DND-41 (cell line): Measurements from ENCODE around the gene NAB2.

ENCODE experiments used
- ATAC-seq: fragments of 200-7000 bp; cut with Tn5 transposase; 3 replicates; pipeline ENCODE4 v1.9.1; 2021; ENCODE audit warnings: low read depth; ENCODE audit not compliant: insufficient read depth
- DNase-seq: peaks from one replicate; pipeline ENCODE4 v3.0.0-alpha.2; 2020
- H2AFZ ChIP-seq: 2 replicates; pipeline ENCODE4 v1.6.0; 2012; ENCODE audit warnings: low read depth, low read length
- H3K27ac ChIP-seq: 2 replicates; pipeline ENCODE4 v1.5.1; 2012; ENCODE audit warnings: low read length, inconsistent platforms
- H3K27me3 ChIP-seq: fragments of 200-600 bp; sonication (generic); 2 replicates; pipeline ENCODE4 v1.6.0; 2012; ENCODE audit warnings: low read length, mild to moderate bottlenecking, inconsistent platforms; ENCODE audit not compliant: insufficient read depth, poor library complexity
- H3K36me3 ChIP-seq: 2 replicates; pipeline ENCODE4 v1.5.1; 2012; ENCODE audit warnings: low read length, inconsistent platforms; ENCODE audit not compliant: insufficient read depth
- H3K4me1 ChIP-seq: 2 replicates; pipeline ENCODE4 v1.5.1; 2012; ENCODE audit warnings: mild to moderate bottlenecking, low read length; ENCODE audit not compliant: insufficient read depth
- H3K4me2 ChIP-seq: 2 replicates; pipeline ENCODE4 v1.6.0; 2012; ENCODE audit warnings: mild to moderate bottlenecking, moderate library complexity, low read length, inconsistent platforms; ENCODE audit not compliant: insufficient read depth
- H3K4me3 ChIP-seq, 2 experiments: fragments of 200-600 bp in 1 of 2; shearing (Covaris generic) in 1 of 2; 2 replicates each; pipeline ENCODE4 v1.5.1; 2012 to 2016; ENCODE audit warnings: inconsistent platforms in 2 of 2, low read length in 2 of 2, mild to moderate bottlenecking in 2 of 2, low read depth in 1 of 2, moderate library complexity in 1 of 2
- H3K79me2 ChIP-seq: 2 replicates; pipeline ENCODE4 v1.6.0; 2012; ENCODE audit warnings: low read length, inconsistent platforms; ENCODE audit not compliant: insufficient read depth
- H3K9ac ChIP-seq: 2 replicates; pipeline ENCODE4 v1.6.0; 2012; ENCODE audit warnings: low read depth, mild to moderate bottlenecking, inconsistent platforms, low read length, moderate library complexity
- H3K9me3 ChIP-seq: 2 replicates; pipeline ENCODE4 v1.5.1; 2012; ENCODE audit warnings: low read length, moderate library complexity, mild to moderate bottlenecking, inconsistent platforms; ENCODE audit not compliant: insufficient read depth, severe bottlenecking
- H4K20me1 ChIP-seq: 2 replicates; pipeline ENCODE4 v1.6.0; 2012; ENCODE audit warnings: low read length; ENCODE audit not compliant: insufficient read depth
- CTCF ChIP-seq: IDR thresholded peaks from 2 replicates; pipeline ENCODE4 v1.5.1; 2012; ENCODE audit warnings: borderline replicate concordance, low read length, moderate library complexity, mild to moderate bottlenecking; ENCODE audit not compliant: poor library complexity, severe bottlenecking; ENCODE audit errors: extremely low read depth
- EZH2 ChIP-seq: IDR thresholded peaks from 3 replicates; pipeline ENCODE4 v1.6.1; 2012; ENCODE audit warnings: borderline replicate concordance, low read depth, mild to moderate bottlenecking, moderate library complexity, low read length, inconsistent platforms; ENCODE audit not compliant: severe bottlenecking

NAB2 gene

GRCh38 chr12:57096099-57096572 is 7.2 kb downstream of the NAB2 start:
- Histone ChIP-seq H3K4me2 (no peak overlapping the region), H3K9me3 (no peaks in the 10 kb centered on the region), H3K27ac (no peak overlapping the region), H2AFZ (no peak overlapping the region), H3K4me1 (no peaks in the 10 kb centered on the region), H3K4me3 (no peak overlapping the region), H3K36me3 (peaks cover 73% of the 10 kb centered on the region), H4K20me1 (peaks cover 16% of the 10 kb centered on the region), H3K79me2 (no peaks in the 10 kb centered on the region), H3K9ac (no peak overlapping the region), H3K27me3 (no peaks in the 10 kb centered on the region)
- no peak for DNase-seq
- no peak for ATAC-seq
- TF ChIP-seq EZH2 (no peak), CTCF (no peak)

DNA sequence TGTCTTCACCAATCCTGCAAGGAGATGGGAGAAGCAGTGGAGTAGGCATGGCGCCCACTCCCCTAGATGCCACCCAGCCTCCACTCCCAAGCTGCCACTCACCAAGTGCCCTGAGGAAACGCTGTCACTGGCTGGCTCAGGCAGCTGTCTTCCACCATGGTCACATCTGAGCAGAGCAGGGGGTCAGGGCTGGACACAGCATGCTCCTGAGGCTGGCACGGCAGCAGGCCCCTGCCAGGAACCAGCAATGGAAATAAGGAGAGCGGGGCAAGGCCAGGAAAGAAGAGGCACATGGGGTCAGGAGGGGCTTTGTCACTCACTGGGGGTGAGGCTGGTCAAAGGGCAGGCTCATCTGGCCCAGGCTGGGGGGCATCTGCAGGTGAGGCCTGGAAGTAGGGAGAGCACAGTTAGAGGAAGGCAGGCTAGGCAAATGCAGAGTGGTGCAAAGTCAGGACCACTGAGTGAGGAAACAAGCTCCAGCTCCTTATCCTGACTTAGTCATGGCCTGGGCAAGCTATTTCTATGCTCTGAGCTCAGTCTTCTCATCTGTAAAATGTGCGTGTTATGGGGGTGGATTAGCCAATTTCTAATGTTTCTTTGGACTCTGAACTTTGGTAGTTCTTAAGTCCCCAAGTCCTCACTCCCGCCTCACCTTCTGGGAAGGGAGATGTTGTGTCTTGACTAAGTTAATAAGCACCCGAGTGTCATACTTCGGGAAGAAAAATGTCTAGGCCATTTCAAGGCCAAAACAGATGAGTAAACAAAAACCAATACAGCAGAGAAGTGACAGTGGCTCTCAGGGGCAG is 8.0 kb downstream of the NAB2 start:
- Histone ChIP-seq H3K4me2 (no peak overlapping the region), H3K9me3 (no peaks in the 10 kb centered on the region), H3K4me1 (no peaks in the 10 kb centered on the region), H3K9ac (no peak overlapping the region), H3K27ac (no peak overlapping the region), H3K27me3 (no peaks in the 10 kb centered on the region), H3K36me3 (peaks cover 66% of the 10 kb centered on the region), H2AFZ (no peak overlapping the region), H3K4me3 (no peak overlapping the region), H3K79me2 (no peaks in the 10 kb centered on the region), H4K20me1 (peaks cover 16% of the 10 kb centered on the region)
- DNase-seq, result no peak
- no peak for ATAC-seq
- no peak for TF ChIP-seq EZH2
- TF ChIP-seq CTCF, result no peak

DNA sequence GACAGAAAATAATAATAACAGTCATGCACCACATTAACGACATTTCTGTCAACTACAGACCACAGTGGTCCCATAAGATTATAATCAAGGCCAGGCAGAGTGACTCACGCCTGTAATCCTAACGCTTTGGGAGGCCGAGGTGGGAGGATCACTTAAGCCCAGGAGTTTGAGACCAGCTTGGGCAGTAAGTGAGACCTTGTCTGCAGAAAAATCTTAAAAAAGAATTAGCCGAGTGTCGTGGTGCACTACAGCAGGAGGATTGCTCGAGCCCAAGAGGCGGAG is 8.6 kb downstream of the NAB2 start:
- ATAC-seq (no peak), DNase-seq (no peak)
- Histone ChIP-seq H2AFZ (no peak overlapping the region), H3K79me2 (no peaks in the 10 kb centered on the region), H3K4me3 (no peak overlapping the region), H3K4me1 (no peaks in the 10 kb centered on the region), H3K36me3 (peaks cover 63% of the 10 kb centered on the region), H3K9ac (no peak overlapping the region), H4K20me1 (peaks cover 11% of the 10 kb centered on the region), H3K9me3 (no peaks in the 10 kb centered on the region), H3K27me3 (no peaks in the 10 kb centered on the region), H3K27ac (no peak overlapping the region), H3K4me2 (no peak overlapping the region)
- TF ChIP-seq EZH2 (no peak), CTCF (no peak)
